ENCODE results near the gene ZBTB9. TPM values are rescaled to one million over a fixed set of nuclear protein-coding genes. Genes with fewer than 3 reads are reported as not detected.

Gene ZBTB9
- polyA plus RNA-seq, 1 experiment, result 5.8 TPM

DNA sequence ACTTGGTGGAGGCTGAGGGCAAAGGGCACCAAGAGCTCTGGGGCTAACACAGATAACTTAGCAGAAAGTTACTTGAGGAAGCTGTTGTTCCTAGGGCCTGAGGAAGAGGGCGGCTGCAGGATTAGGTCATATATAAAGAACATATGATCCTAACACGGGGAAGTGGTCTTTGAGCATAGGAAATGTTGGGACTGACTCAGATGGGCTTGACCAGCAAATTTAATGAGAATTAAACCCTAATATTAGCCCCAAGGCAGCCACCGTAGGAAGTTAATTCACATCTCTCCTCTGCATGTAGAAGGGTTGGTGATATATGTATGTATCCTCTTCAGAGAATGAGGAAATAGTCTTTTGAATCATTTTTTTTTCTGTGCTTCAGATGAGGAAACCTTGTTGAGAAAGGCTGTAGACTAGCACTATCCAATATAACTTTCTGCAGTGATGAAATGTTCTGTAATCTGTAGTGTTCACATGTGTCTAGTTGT lies 9.2 kb upstream of the ZBTB9 start:
- ChIA-PET POLR2A (interaction anchor here (0.6 to 1.1 kb wide), 3 partner anchors 9 to 31 kb away, joined by 3 to 5 read pairs (median 4); partner anchors contain the start of gene ZBTB9), CTCF (no interaction called here)
- TF ChIP-seq, protein P1, sequence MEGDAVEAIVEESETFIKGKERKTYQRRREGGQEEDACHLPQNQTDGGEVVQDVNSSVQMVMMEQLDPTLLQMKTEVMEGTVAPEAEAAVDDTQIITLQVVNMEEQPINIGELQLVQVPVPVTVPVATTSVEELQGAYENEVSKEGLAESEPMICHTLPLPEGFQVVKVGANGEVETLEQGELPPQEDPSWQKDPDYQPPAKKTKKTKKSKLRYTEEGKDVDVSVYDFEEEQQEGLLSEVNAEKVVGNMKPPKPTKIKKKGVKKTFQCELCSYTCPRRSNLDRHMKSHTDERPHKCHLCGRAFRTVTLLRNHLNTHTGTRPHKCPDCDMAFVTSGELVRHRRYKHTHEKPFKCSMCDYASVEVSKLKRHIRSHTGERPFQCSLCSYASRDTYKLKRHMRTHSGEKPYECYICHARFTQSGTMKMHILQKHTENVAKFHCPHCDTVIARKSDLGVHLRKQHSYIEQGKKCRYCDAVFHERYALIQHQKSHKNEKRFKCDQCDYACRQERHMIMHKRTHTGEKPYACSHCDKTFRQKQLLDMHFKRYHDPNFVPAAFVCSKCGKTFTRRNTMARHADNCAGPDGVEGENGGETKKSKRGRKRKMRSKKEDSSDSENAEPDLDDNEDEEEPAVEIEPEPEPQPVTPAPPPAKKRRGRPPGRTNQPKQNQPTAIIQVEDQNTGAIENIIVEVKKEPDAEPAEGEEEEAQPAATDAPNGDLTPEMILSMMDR (IDR thresholded peaks at IDR 0.05; ENCODE audit: low read depth, low read length), result no peak
- H3K9me3 ChIP-seq (ENCODE audit: control insufficient read depth, insufficient read depth, low read length), result no peaks in the 10 kb centered on the region
- H3K27me3 ChIP-seq (ENCODE audit: control insufficient read depth, insufficient read depth, low read length), result no peaks in the 10 kb centered on the region
- no peak for DNase-seq (ENCODE audit: low read depth, low spot score)
- H3K27ac ChIP-seq (ENCODE audit: low read depth, low read length), result no peak overlapping the region
- no peak overlapping the region for H3K4me3 ChIP-seq (ENCODE audit: low read depth, low read length)

DNA sequence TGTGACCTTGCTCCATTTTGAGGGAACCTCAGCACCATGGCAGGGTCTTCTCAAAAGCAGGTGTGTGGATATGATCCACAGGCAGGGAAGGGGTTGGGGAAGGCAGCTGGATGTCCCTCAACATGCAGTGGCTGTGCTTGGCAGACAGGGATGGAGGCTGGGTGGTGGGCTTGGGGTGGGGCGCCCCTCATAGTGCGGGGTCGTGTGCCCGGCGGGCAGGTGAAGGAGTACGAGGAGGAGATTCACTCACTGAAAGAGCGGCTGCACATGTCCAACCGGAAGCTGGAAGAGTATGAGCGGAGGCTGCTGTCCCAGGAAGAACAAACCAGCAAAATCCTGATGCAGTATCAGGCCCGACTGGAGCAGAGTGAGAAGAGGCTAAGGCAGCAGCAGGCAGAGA lies 8.0 kb upstream of the ZBTB9 start:
- no peak for DNase-seq (ENCODE audit: low read depth, low spot score)
- CTCF ChIA-PET, result no interaction called here
- POLR2A ChIA-PET, result interaction anchor here (1.0 kb wide), 1 partner anchor 8 kb away, joined by 3 read pairs; the partner anchor contains the start of gene ZBTB9

DNA sequence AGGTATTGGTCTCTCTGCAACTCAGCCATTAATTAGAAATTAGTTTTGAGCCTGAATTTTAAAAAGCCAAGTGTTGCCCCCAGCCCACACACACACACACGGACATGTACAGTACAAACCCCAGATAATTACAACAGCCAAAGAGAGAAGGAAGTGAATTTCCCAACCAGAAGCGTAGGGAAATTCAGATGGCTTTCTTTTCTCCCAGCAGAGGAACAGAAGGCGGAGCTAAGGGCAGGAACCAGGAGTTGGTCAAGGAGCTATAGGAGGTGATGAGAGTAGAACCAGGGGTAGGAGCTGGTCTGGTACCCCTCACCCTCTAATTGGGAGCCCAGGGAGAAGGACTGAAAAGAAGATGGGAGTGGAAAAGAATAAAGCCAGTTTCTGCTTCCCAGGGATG lies 3.9 kb upstream of the ZBTB9 start:
- Histone ChIP-seq H3K27ac (ENCODE audit: low read depth, low read length) (peak overlapping the region; percentile 11), H3K4me3 (ENCODE audit: low read depth, low read length) (no peak overlapping the region), H3K9me3 (ENCODE audit: control insufficient read depth, insufficient read depth, low read length) (no peaks in the 10 kb centered on the region), H3K27me3 (ENCODE audit: control insufficient read depth, insufficient read depth, low read length) (no peaks in the 10 kb centered on the region)
- ChIA-PET CTCF (interaction anchor here (0.9 kb wide), 1 partner anchor 60 kb away, joined by 3 read pairs; no protein-coding TSS in a partner anchor), POLR2A (no interaction called here)
- TF ChIP-seq, protein P1 (IDR thresholded peaks at IDR 0.05; ENCODE audit: low read depth, low read length), result no peak
- no peak for DNase-seq (ENCODE audit: low read depth, low spot score)

More for the DNA sequence above, 8.0 kb upstream of the ZBTB9 start:
- no peak overlapping the region for H3K4me3 ChIP-seq (ENCODE audit: low read depth, low read length)
- no peak overlapping the region for H3K27ac ChIP-seq (ENCODE audit: low read depth, low read length)
- no peaks in the 10 kb centered on the region for H3K9me3 ChIP-seq (ENCODE audit: control insufficient read depth, insufficient read depth, low read length)
- H3K27me3 ChIP-seq (ENCODE audit: control insufficient read depth, insufficient read depth, low read length), result no peaks in the 10 kb centered on the region
- TF ChIP-seq, protein P1 (IDR thresholded peaks at IDR 0.05; ENCODE audit: low read depth, low read length), result no peak

DNA sequence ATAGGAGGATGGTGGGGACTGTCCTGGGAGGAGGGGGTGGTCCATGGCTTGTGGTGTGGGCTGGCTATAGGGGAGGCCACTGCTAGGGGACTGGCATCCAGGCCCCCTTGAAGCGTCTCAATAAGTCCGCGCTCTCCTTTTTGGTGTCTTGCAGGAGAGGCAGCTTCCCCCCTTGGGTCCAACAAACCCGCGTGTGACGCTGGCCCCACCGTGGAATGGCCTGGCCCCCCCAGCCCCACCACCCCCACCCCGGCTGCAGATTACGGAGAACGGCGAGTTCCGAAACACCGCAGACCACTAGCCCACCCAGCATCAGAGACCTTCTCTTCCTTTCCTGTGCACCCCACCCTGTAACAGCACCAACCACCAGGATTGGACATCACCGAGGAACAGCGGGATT lies 2.8 kb upstream of the ZBTB9 start:
- no peaks in the 10 kb centered on the region for H3K9me3 ChIP-seq (ENCODE audit: control insufficient read depth, insufficient read depth, low read length)
- no peak overlapping the region for H3K27ac ChIP-seq (ENCODE audit: low read depth, low read length)
- ChIA-PET POLR2A (interaction anchor here (0.6 kb wide), 1 partner anchor 134 kb away, joined by 3 read pairs; the partner anchor contains the start of gene ZBTB22), CTCF (no interaction called here)
- H3K27me3 ChIP-seq (ENCODE audit: control insufficient read depth, insufficient read depth, low read length), result no peaks in the 10 kb centered on the region
- DNase-seq (ENCODE audit: low read depth, low spot score), result no peak
- no peak overlapping the region for H3K4me3 ChIP-seq (ENCODE audit: low read depth, low read length)
- TF ChIP-seq, protein P1 (IDR thresholded peaks at IDR 0.05; ENCODE audit: low read depth, low read length), result no peak

DNA sequence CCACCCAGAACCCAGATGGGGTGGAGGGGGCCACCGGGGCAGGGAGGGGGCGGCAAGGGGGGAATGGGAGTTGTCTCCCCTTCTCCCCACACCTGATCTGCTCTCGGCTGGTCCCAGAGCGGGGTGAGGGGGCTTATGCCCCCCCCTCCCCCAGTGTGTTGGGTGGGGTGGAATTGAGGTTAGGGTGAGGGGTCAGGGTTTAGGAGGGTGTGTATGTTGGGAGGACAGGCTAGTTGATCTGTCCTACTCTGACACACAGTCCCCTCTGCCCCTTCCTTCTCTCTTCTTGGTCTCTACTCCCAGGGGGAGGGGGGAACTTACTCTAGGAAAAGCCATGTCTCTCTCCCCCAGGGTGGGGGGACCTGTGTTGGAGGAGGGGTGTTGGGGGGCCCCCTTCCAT lies 1.9 kb upstream of the ZBTB9 start:
- CTCF ChIA-PET, result interaction anchor here (0.6 kb wide), 1 partner anchor 291 kb away, joined by 4 read pairs; no protein-coding TSS in a partner anchor
- no peaks in the 10 kb centered on the region for H3K27me3 ChIP-seq (ENCODE audit: control insufficient read depth, insufficient read depth, low read length)
- no peak overlapping the region for H3K27ac ChIP-seq (ENCODE audit: low read depth, low read length)
- POLR2A ChIA-PET, result no interaction called here
- no peaks in the 10 kb centered on the region for H3K9me3 ChIP-seq (ENCODE audit: control insufficient read depth, insufficient read depth, low read length)
- no peak for DNase-seq (ENCODE audit: low read depth, low spot score)
- no peak overlapping the region for H3K4me3 ChIP-seq (ENCODE audit: low read depth, low read length)
- TF ChIP-seq, protein P1 (IDR thresholded peaks at IDR 0.05; ENCODE audit: low read depth, low read length), result no peak

All from AG04450 (cell line).